ENCODE data around the gene PPP1R1B.

DNA sequence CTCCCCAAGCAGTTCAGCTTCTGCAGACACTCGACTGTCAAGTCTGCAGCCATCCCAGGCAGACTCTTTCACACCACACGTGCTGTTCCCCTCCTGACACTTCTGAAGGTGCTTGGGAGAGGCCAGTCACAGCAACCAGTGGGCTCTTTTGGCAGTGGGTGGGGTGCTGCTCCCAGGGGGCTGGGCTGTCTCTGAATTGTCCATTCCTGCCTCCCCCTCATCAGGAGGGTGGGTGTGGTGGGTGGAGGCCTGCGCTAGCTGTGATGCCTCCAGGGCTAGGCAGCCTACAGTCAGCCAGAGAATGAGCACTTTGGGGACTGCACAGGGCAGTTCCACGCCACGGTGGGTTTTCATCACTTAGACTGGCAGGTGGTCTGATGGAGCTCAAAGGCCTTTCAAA is 20.5 kb downstream of the PPP1R1B start:
- TF ChIP-seq, protein P1, sequence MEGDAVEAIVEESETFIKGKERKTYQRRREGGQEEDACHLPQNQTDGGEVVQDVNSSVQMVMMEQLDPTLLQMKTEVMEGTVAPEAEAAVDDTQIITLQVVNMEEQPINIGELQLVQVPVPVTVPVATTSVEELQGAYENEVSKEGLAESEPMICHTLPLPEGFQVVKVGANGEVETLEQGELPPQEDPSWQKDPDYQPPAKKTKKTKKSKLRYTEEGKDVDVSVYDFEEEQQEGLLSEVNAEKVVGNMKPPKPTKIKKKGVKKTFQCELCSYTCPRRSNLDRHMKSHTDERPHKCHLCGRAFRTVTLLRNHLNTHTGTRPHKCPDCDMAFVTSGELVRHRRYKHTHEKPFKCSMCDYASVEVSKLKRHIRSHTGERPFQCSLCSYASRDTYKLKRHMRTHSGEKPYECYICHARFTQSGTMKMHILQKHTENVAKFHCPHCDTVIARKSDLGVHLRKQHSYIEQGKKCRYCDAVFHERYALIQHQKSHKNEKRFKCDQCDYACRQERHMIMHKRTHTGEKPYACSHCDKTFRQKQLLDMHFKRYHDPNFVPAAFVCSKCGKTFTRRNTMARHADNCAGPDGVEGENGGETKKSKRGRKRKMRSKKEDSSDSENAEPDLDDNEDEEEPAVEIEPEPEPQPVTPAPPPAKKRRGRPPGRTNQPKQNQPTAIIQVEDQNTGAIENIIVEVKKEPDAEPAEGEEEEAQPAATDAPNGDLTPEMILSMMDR (conservative IDR thresholded peaks at IDR 0.05; ENCODE audit: low read length): no peak
- TF ChIP-seq EZH2phosphoT487 (IDR thresholded peaks at IDR 0.05; ENCODE audit: borderline replicate concordance): no peak

Measured in Loucy (cell line).